Breast epithelium (tissue), 4 donors: ENCODE results near the gene NEDD4L. TPM values are rescaled to one million over a fixed set of nuclear protein-coding genes. Genes with fewer than 3 reads are reported as not detected.

Source experiments
- DNase-seq, 2 donors: peaks; one replicate each; pipeline ENCODE4 v3.0.0-alpha.2; 2019; ENCODE audit warnings: low spot score in 2 of 2
- H3K27ac ChIP-seq, 2 donors: fragments of 200-600 bp; sonication (generic) in 1 of 2; one replicate each; pipeline ENCODE4 v1.5.1; 2016 to 2019; ENCODE audit warnings: mild to moderate bottlenecking in 1 of 2
- H3K27me3 ChIP-seq, 2 donors: fragments of 200-600 bp; sonication (generic) in 1 of 2; one replicate each; pipeline versions ENCODE4 v1.5.1 to v1.6.0; 2017 to 2019; ENCODE audit warnings: control low read depth in 1 of 2, mild to moderate bottlenecking in 1 of 2
- H3K36me3 ChIP-seq: fragments of 200-600 bp; one replicate; pipeline ENCODE4 v1.5.1; 2019
- H3K4me1 ChIP-seq, 2 donors: fragments of 200-600 bp; sonication (generic); one replicate each; pipeline ENCODE4 v1.5.1; 2016 to 2019; ENCODE audit warnings: control low read depth in 1 of 2
- H3K4me3 ChIP-seq, 3 donors: fragments of 200-600 bp; sonication (generic); 1 replicate in 2 of 3; 2 replicates in 1 of 3; pipeline ENCODE4 v1.5.1; 2016 to 2019; ENCODE audit warnings: mild to moderate bottlenecking in 3 of 3, moderate library complexity in 2 of 3
- H3K9me3 ChIP-seq, 2 donors: fragments of 200-600 bp; sonication (generic) in 1 of 2; one replicate each; pipeline ENCODE4 v1.5.1; 2016 to 2019; ENCODE audit warnings: control low read depth in 1 of 2
- POLR2A ChIP-seq: fragments of 450-650 bp; IDR thresholded peaks from one replicate; pipeline ENCODE4 v1.6.1; 2016; ENCODE audit warnings: antibody characterized with exemption, mild to moderate bottlenecking, moderate library complexity
- POLR2AphosphoS5 ChIP-seq, 3 donors: sonication (generic); formaldehyde crosslinking; IDR thresholded peaks; one replicate each; pipeline ENCODE4 v1.6.1; 2017; ENCODE audit warnings: antibody characterized with exemption in 3 of 3
- intact Hi-C: fragments of 100-400 bp; cut with DNase I; formaldehyde crosslinking; loops from one replicate; pipeline ENCODE4 v1.15.1; 2023; ENCODE audit warnings: low total_unique reads
- total RNA-seq, 3 donors: library from RNA; depleted of rRNA; stranded (reverse); fragments of >200 nt; gene quantifications; one replicate each; pipeline ENCODE4 v1.1.0, GENCODE V29; 2016
- TF ChIP-seq, protein P1 (sequence below), 3 donors: fragments of 450-650 bp; IDR thresholded peaks; one replicate each; pipeline ENCODE4 v1.5.1; 2016 to 2017; ENCODE audit warnings: antibody characterized with exemption in 3 of 3, mild to moderate bottlenecking in 3 of 3, moderate library complexity in 3 of 3

NEDD4L gene
- total RNA-seq, 3 donors from 2014 or later, result 26.2 to 162 (median 106) TPM

DNA sequence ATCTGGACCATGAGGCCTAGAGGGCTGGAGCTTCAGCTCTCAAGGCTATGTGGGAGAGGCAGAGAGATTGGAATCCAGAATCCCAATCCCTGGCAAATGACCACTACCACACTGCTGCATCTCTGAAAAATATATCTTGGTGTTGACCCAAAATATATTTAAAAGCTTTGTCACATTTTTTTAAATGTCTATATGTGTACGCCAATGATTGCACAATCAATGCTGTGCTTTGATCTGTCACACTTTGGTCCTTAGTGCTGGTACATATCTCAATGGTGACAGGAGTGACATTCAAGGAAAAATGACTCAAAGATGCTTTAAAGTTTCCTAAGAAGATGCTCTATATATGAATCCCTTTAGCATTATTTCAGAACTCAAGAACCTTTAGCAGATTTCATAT is 31.7 kb upstream of the NEDD4L start:
- intact Hi-C loops, result no loop called here
- no peak for DNase-seq
- no peaks in the 10 kb centered on the region for H3K36me3 ChIP-seq

DNA sequence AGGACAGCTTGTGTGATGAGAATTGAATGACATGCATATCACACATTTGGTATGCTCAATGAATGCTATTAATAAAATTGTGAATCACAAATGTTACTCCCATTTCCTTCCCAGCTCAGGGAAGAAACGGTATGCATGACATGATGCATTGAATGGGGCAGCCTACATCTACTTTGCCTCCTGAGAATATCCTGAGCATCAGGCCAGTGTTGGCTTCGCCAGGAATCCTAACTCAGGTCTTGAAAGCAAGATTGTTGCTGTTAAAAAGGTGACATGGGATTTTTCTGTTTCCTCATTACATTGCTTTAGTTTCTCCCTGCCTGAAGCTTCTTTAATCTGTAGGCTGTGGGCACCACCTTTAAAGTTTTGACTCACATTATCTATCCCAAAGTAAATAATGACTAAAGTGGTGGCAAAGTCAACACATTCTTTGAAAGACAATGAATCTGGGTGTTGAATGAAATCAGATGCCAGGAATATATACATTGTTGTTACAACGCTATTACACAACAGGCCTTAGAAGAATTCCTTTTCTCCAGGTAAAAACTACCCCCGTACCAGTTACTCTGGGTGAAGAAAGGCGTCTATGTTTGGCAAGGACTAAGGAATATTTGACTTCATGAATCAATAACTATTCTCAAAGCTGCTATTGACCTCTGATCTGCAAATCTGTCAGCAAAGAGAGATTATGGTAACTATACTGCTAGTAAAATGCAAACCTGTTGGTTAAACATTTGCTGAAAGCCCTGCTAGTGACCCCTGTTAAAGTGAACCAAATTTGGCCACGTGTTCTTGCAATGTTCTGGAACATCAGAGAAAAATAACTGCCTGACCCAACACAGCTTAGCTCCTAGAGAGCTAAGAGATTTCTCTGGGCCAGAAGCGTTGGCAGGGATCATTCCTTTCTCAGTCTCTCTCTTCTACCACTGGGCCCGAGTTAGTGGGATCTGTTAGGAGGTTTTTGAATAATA is 30.5 kb upstream of the NEDD4L start:
- no peak for DNase-seq
- Histone ChIP-seq H3K4me3 (no peak overlapping the region), H3K4me1 (no peaks in the 10 kb centered on the region), H3K9me3 (peaks cover 0 to 10% of the 10 kb centered on the region in 2 donors), H3K27me3 (no peaks in the 10 kb centered on the region), H3K36me3 (no peaks in the 10 kb centered on the region), H3K27ac (no peak overlapping the region)
- intact Hi-C loops, result no loop called here
- TF ChIP-seq POLR2A (no peak), POLR2AphosphoS5 (IDR thresholded peaks at IDR 0.05) (no peak)
- TF ChIP-seq, protein P1, sequence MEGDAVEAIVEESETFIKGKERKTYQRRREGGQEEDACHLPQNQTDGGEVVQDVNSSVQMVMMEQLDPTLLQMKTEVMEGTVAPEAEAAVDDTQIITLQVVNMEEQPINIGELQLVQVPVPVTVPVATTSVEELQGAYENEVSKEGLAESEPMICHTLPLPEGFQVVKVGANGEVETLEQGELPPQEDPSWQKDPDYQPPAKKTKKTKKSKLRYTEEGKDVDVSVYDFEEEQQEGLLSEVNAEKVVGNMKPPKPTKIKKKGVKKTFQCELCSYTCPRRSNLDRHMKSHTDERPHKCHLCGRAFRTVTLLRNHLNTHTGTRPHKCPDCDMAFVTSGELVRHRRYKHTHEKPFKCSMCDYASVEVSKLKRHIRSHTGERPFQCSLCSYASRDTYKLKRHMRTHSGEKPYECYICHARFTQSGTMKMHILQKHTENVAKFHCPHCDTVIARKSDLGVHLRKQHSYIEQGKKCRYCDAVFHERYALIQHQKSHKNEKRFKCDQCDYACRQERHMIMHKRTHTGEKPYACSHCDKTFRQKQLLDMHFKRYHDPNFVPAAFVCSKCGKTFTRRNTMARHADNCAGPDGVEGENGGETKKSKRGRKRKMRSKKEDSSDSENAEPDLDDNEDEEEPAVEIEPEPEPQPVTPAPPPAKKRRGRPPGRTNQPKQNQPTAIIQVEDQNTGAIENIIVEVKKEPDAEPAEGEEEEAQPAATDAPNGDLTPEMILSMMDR (IDR thresholded peaks at IDR 0.05), result no peak

More for the DNA sequence above, 31.7 kb upstream of the NEDD4L start:
- H3K27ac ChIP-seq, result no peak overlapping the region
- no peaks in the 10 kb centered on the region for H3K27me3 ChIP-seq
- no peak overlapping the region for H3K4me3 ChIP-seq
- H3K4me1 ChIP-seq, result no peaks in the 10 kb centered on the region
- peaks cover 0 to 10% of the 10 kb centered on the region in 2 donors for H3K9me3 ChIP-seq
- TF ChIP-seq, protein P1 (IDR thresholded peaks at IDR 0.05), result no peak
- no peak for TF ChIP-seq POLR2A
- no peak for TF ChIP-seq POLR2AphosphoS5 (IDR thresholded peaks at IDR 0.05)

DNA sequence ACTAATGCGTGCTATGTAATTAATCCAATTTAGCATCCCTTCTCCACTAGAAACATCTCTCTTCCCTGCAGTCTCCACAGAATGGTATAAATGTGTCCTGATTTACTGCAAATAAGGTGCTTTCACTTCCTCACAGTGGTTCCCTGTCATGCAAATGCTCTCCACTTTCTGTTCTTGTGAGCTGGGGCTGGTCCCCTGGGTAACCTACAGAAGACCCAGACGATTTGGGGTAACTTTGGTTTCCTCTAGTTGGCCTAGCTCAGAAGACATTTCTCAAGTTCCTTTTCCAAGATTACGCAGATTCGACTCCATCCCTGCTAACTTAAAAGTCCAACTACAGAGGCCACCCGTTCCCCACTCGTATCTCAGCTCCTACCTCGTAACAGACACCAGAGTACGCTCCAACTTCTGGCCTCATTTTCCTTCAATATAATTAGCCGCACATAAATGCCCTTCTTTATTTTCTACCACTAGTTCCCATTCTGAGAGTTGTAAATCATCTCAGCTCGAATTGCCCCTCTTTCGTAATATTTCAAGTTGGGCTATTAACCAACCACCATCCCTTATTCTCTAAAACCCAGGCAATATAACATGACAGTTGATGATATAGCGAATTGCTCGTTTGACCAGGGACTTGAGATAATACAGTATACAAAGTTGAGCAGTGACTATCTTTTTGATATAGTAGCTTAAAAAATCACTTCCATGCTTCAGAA is 28.8 kb upstream of the NEDD4L start:
- no peak for DNase-seq

DNA sequence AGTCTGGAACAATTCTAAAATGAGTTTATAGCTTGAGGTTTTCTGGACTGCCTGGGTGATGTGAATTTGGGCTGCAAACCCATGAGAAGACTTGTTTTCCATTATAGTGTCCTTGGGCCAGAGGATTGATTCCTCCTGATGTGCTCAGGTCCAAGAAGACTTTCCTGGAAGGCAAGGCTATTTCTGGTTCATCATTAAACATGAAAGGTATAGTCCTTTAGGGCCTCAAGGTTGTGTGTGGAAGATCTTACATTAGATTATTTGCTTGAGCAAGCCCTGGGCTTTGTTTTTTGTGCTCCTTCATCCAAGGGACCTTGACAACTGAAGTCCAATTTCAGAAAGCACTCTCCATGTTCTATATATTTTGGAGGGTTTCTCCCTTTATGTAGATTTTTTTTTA is 26.8 kb upstream of the NEDD4L start:
- no peak for DNase-seq
- H3K27me3 ChIP-seq, result no peaks in the 10 kb centered on the region

More for the DNA sequence above, 28.8 kb upstream of the NEDD4L start:
- intact Hi-C loops, result no loop called here
- Histone ChIP-seq H3K27me3 (no peaks in the 10 kb centered on the region), H3K4me1 (no peaks in the 10 kb centered on the region), H3K27ac (no peak overlapping the region), H3K9me3 (peaks cover 0 to 10% of the 10 kb centered on the region in 2 donors), H3K36me3 (no peaks in the 10 kb centered on the region), H3K4me3 (no peak overlapping the region)
- TF ChIP-seq, protein P1 (IDR thresholded peaks at IDR 0.05), result no peak
- TF ChIP-seq POLR2A, result no peak
- no peak for TF ChIP-seq POLR2AphosphoS5 (IDR thresholded peaks at IDR 0.05)

More for the DNA sequence above, 26.8 kb upstream of the NEDD4L start:
- TF ChIP-seq POLR2AphosphoS5 (IDR thresholded peaks at IDR 0.05), result no peak
- no peak for TF ChIP-seq POLR2A
- TF ChIP-seq, protein P1 (IDR thresholded peaks at IDR 0.05), result no peak
- intact Hi-C loops, result no loop called here
- H3K9me3 ChIP-seq, result peaks cover 0 to 10% of the 10 kb centered on the region in 2 donors
- no peaks in the 10 kb centered on the region for H3K36me3 ChIP-seq
- H3K27ac ChIP-seq, result no peak overlapping the region
- no peaks in the 10 kb centered on the region for H3K4me1 ChIP-seq
- no peak overlapping the region for H3K4me3 ChIP-seq
